Middle frontal gyrus (tissue), 1 donor: ENCODE data around the gene BEX5.
"Not testable (repeated sequence)": the region's sequence is repeated elsewhere in the genome, so short reads cannot be mapped to it uniquely, and the experiment has no call there.

Experiments used
- DNase-seq: peaks from one replicate; pipeline ENCODE4 v3.0.0-alpha.2; 2015; ENCODE audit warnings: low spot score; ENCODE audit errors: extremely low spot score

BEX5 gene

DNA sequence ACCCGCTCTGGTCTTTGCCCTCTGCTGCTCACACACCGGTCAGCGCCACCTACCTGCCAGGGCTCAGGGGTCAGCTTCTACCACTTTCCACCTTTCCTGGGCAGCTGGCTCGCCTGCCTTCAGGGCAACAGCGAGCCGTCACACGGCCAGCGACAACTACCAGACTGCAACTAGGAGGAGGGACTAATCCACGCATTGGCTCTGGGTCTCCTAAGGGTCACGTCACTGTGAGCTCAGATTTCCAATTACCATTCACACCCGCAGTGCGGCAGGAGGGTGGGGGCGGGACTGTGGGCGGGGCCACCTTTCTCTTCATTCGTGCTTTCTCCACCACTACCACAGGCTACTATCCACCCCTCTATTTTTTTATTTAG, at the start of gene BEX5:
Gene BEX5, minus strand, starts transcription at position 172 of the 374 bp plus-strand sequence. CDS start 1,712 bp downstream, outside the sequence.
- peak; percentile 51 for DNase-seq

- no peak for DNase-seq
These were observed 30.4 kb upstream of the BEX5 start for GRCh38 chrX:102185967-102186720.

DNA sequence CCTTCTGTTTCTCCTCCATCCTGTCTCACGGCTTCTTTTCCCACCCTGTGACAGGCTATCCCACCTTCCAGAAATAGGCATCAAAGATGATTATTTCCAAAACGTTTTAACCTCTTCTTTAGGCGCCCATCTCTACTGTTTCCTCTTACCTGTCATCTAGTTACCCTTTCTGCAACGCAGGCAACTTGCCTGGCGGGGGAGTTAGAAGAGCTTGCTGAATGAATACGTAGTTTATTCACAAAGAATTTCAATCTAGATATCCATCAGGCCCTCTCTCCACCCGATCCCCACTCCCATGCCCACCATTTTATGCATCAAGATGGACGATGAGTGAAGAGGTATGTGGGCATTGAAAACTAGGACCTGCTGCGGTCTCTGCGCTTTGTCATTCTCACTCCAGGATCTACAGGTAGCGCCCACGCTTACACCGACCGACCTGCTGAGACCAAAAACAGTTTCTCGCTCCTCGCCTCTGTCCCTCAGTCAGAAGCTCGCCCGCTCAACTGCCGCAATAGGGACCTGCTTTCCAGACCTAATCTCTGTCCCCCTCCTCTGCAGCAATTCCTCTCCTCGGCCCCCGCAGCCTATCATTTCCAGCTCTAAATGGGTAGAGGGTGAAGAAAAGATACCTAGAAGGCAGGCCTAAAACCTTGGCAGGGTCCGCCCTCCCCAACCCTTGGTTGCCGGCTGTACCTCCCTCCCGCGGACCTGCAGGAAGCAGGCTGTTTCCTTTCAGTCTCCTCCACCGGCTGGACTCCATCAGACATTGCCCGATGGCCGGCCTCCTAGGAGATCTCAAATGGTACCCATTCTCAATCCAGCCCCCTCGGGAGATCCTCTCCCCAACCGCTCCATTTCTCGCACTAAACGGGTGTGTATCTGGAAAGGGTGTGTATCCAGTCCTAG, 624 bp downstream of the BEX5 start:
- DNase-seq, result no peak

GRCh38 chrX:102154218-102154860, 1.4 kb downstream of the BEX5 start:
- DNase-seq, result no peak

- not testable (repeated sequence) for DNase-seq
These were observed 13.5 kb downstream of the BEX5 start, which contains the start of gene TCEAL6 for GRCh38 chrX:102142274-102142673. TSS of gene TCEAL6 (minus strand) at chrX:102142481.

- DNase-seq, result not testable (repeated sequence)
These were observed 14.1 kb downstream of the BEX5 start for GRCh38 chrX:102141631-102142030.

GRCh38 chrX:102140876-102141275, 14.9 kb downstream of the BEX5 start:
- DNase-seq, result not testable (repeated sequence)

DNA sequence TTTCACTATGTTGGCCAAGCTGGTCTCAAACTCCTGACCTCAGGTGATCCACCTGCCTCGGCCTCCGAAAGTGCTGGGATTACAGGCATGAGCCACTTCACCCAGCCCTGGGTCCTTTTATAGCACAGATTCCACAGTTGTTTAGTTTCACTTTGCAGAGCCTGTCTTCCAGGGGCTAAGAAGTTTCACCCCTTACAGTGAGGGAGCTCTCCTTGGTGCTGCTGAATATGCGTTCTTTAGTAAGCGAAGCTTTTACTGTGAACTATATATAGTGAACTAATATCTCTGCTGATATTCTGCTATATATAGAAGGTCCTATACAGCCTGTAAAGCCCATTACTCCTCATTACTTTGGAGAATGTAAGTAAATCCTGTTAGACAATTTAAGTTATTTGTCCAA, 17.7 kb downstream of the BEX5 start:
- DNase-seq, result no peak

DNA sequence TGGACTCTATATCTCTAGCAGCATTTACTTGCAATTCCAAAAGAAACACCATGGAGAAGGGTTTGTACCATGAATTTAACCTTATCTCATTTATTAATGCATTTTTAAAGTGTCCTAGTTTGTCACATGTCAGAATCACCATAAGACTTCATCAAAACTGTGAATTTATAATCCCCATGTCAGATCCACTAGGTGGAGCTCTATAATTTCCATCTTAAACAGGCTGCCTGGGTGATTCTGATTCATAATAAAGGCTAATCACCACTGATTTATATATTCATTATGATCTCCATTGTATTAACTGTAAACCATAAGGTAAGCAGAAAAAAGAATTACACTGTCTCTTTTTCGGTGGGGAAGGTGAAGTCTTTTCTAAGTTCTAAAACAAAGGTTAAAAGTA, 26.3 kb downstream of the BEX5 start:
- no peak for DNase-seq

DNA sequence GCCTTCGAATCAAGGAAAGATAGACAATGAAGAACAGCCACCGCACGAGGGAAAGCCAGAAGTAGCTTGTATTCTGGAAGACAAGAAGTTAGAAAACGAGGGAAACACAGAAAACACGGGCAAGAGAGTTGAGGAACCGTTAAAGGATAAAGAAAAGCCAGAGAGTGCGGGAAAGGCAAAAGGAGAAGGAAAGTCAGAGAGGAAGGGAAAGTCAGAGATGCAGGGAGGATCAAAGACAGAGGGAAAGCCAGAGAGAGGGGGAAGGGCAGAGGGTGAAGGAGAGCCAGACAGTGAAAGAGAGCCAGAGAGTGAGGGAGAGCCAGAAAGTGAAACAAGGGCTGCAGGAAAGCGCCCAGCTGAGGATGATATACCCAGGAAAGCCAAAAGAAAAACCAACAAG, 28.9 kb downstream of the BEX5 start:
- no peak for DNase-seq

DNA sequence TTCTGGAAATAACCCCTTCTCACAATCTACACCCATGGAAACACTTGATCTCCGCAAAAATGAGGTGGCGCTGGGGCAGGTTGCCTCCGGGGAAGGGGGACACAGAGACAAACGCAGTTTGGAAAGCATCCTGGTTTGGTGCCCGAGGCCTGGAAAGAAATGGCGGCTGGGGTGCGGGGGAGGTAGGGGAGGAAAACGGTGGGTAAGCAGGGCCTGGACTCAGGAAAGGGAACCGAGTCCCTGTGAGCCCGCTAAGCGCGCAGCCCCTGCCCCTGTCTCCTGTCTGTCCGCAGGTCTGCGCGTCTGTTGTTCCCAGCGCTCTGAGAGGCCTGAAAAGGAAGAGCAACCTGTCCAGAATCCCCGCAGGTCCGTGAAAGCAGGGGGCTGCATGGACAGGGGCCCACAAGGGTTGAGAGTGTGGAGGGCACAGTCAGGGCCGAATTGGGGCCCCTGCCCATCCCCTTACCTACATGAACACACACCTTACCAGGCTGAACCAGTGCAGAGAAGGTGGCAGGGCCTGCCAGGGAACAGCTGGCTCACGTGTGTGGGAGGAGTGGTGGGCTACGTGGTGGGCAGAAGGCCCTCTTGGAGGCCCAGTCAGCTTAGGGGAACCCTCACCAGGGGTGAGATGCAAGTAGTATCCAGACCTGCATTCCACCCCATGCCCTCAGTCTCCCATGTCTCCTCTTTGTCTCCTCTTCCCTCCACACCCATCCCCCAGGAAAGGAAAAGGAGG, 29.5 kb downstream of the BEX5 start:
- not testable (repeated sequence) for DNase-seq

DNA sequence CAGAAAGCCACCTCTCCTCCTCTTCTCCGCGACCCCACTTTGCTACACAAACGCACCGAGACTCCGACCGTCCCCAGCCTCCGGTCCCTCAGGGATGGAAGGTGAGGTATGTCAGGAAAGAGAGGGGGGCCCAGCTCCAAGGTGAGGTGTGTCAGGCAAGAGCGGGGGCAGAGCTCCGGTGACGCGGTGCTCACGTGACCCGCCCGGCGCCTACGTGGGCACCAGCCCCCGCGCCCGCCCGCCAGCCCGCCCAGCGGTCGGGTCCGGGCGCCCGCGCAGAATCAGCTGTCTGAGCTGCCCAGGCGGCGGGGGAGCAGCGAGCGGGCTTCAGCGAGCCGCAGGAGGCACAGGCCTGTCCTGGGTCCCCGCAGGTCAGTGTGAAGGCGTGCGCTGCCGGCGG, 30.3 kb downstream of the BEX5 start, which contains the start of gene TCEAL2:
Gene TCEAL2, plus strand, starts transcription at position 244 of the 400 bp plus-strand sequence. CDS start 1,152 bp downstream, outside the sequence.
- DNase-seq, result not testable (repeated sequence)

DNA sequence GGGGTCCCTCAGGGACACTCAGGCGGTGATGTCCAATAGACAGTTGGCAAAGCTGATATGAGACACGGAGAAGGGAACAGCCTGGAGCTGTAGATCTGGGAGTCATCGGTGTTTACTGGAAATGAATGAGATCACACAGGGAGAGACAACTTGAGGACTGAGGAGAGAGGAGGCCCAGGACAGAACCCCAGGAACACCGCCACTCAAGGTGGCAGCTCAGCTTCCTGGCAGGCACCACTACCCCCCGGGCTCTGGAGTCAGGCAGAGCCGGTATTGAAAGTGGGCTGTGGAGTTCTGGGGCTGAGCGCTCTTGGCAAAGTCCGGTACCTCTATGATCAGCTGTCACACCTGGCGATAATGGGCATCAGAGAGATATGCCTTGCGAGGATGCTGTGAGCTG, 30.8 kb downstream of the BEX5 start:
- not testable (repeated sequence) for DNase-seq

DNA sequence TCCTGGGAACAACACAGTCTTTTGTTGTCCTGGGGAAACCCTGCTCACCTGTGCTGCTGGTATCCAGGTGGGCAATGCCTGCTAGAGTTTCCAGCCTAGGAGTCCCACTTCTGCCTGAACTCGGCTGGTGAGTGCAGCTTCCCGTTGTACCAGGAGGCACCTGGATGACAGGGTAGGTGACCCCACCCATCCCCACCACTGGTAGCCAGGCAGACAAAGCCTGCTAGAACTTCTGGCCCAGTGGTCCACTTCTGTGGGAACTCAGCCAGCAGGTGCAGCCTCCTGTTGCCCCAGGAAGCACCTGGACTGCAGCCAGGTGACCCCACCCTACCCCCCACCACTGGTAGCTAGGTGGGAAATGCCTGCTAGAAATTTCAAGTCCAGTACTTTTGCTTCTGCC, 40.0 kb downstream of the BEX5 start:
- DNase-seq, result no peak

GRCh38 chrX:102113367-102113766, 42.4 kb downstream of the BEX5 start:
- no peak for DNase-seq
